Mucosa of rectum (tissue), 2 donors: Measurements from ENCODE around the gene OR10AG1.

Experiments used
- H3K27ac ChIP-seq, 2 donors: one replicate each; pipeline ENCODE4 v1.7.0; 2013; ENCODE audit warnings: inconsistent platforms in 2 of 2, low read depth in 2 of 2, low read length in 2 of 2
- H3K27me3 ChIP-seq, 2 donors: one replicate each; pipeline ENCODE4 v1.7.0; 2013; ENCODE audit warnings: low read length in 2 of 2; ENCODE audit not compliant: control insufficient read depth in 2 of 2, insufficient read depth in 2 of 2
- H3K36me3 ChIP-seq, 2 donors: one replicate each; pipeline ENCODE4 v1.7.0; 2013; ENCODE audit warnings: low read length in 2 of 2; ENCODE audit not compliant: control insufficient read depth in 2 of 2, insufficient read depth in 2 of 2
- H3K4me1 ChIP-seq, 2 donors: one replicate each; pipeline ENCODE4 v1.7.0; 2013; ENCODE audit warnings: low read length in 2 of 2, mild to moderate bottlenecking in 1 of 2; ENCODE audit not compliant: control insufficient read depth in 2 of 2, insufficient read depth in 2 of 2
- H3K4me3 ChIP-seq, 2 donors: one replicate each; pipeline ENCODE4 v1.7.0; 2013; ENCODE audit warnings: low read length in 2 of 2
- H3K9ac ChIP-seq, 2 donors: one replicate each; pipeline ENCODE4 v1.7.0; 2013; ENCODE audit warnings: low read length in 2 of 2, low read depth in 1 of 2, mild to moderate bottlenecking in 1 of 2
- H3K9me3 ChIP-seq, 2 donors: one replicate each; pipeline ENCODE4 v1.7.0; 2013; ENCODE audit warnings: low read length in 2 of 2; ENCODE audit not compliant: control insufficient read depth in 2 of 2
- donor health status: healthy.
- donor health status: Normal muscosa, but diverticular disease.

OR10AG1 gene, protein sequence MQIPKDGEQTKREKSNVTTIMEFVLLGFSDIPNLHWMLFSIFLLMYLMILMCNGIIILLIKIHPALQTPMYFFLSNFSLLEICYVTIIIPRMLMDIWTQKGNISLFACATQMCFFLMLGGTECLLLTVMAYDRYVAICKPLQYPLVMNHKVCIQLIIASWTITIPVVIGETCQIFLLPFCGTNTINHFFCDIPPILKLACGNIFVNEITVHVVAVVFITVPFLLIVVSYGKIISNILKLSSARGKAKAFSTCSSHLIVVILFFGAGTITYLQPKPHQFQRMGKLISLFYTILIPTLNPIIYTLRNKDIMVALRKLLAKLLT

GRCh38 chr11:55969845-55970244 lies at the start of gene OR10AG1:
OR10AG1 (minus strand) TSS chr11:55969945; CDS start chr11:55969907, 38 bp downstream.
- no peak within 1 kb of the TSS for H3K4me3 ChIP-seq
- no peaks in the 10 kb centered on the region for H3K27me3 ChIP-seq
- no peak within 1 kb of the TSS for H3K9ac ChIP-seq
- no peaks in the 10 kb centered on the region for H3K4me1 ChIP-seq
- no peaks in the 10 kb centered on the region for H3K9me3 ChIP-seq
- no peaks in the 10 kb centered on the region for H3K36me3 ChIP-seq
- H3K27ac ChIP-seq, result no peak within 1 kb of the TSS

GRCh38 chr11:56013805-56014204 lies 44.1 kb upstream of the OR10AG1 start:
- Histone ChIP-seq H3K36me3 (no peaks in the 10 kb centered on the region), H3K27me3 (no peaks in the 10 kb centered on the region), H3K9me3 (peaks cover 0 to under 1% of the 10 kb centered on the region in 2 donors), H3K4me3 (no peak overlapping the region), H3K4me1 (no peaks in the 10 kb centered on the region), H3K27ac (no peak overlapping the region), H3K9ac (no peak overlapping the region)

DNA sequence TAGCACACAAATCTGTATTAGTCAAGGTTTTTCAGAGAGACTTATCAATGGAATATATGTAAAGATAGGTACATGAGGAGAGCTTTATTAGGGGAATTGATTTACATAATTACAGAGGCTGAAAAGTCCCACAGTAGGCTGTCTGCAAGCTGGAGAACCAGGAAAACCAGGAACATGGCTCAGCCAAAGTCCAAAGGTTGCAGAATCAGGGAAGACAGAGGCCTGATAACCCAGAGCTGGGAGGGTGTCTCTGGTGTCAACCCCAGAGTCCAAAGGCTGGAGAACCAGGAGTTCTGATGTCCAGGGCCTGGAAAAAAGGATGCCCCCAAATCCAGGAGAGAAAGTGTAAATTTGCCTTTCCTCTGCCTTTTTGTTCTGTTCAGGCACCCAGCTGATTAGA lies 41.0 kb upstream of the OR10AG1 start:
- Histone ChIP-seq H3K27me3 (no peaks in the 10 kb centered on the region), H3K4me3 (no peak overlapping the region), H3K36me3 (no peaks in the 10 kb centered on the region), H3K9ac (no peak overlapping the region), H3K4me1 (no peaks in the 10 kb centered on the region), H3K9me3 (peaks cover 0 to 5% of the 10 kb centered on the region in 2 donors), H3K27ac (no peak overlapping the region)

- no peaks in the 10 kb centered on the region for H3K27me3 ChIP-seq
- H3K4me1 ChIP-seq, result no peaks in the 10 kb centered on the region
- H3K4me3 ChIP-seq, result no peak within 1 kb of the TSS
- H3K9me3 ChIP-seq, result no peaks in the 10 kb centered on the region
- no peaks in the 10 kb centered on the region for H3K36me3 ChIP-seq
- H3K27ac ChIP-seq, result no peak within 1 kb of the TSS
- H3K9ac ChIP-seq, result no peak within 1 kb of the TSS
Measured at GRCh38 chr11:55994525-55994924, 24.8 kb upstream of the OR10AG1 start, which contains the start of gene OR5F1. OR5F1 (minus strand) TSS chr11:55994625; CDS start chr11:55994625, 0 bp downstream.

- Histone ChIP-seq H3K27me3 (no peaks in the 10 kb centered on the region), H3K36me3 (no peaks in the 10 kb centered on the region), H3K4me1 (no peaks in the 10 kb centered on the region), H3K27ac (no peak overlapping the region), H3K9me3 (no peaks in the 10 kb centered on the region), H3K4me3 (no peak overlapping the region), H3K9ac (no peak overlapping the region)
Measured at GRCh38 chr11:55970935-55971334, 1.2 kb upstream of the OR10AG1 start.

- Histone ChIP-seq H3K4me3 (no peak overlapping the region), H3K36me3 (no peaks in the 10 kb centered on the region), H3K9me3 (no peaks in the 10 kb centered on the region), H3K9ac (no peak overlapping the region), H3K27ac (no peak overlapping the region), H3K27me3 (no peaks in the 10 kb centered on the region), H3K4me1 (no peaks in the 10 kb centered on the region)
Measured at GRCh38 chr11:55967914-55968313, 1.8 kb downstream of the OR10AG1 start.

DNA sequence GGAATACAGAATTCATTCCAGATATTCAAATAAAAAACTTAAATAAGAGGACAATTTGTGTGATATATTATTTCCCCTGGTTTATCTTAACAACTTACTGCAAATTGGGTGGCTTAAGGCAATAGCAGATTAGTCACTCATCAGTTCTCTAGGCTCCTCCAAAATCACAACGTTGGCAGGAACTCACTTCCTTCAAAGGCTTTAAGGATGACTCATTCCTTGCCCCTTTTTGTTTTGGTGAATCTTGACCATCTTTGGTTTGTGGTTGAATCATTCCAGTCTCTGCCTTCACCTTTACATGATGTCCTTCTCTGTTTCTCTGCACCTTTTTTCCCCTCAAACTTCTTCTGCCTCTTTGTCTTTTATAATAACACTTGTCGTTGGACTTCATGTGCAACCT lies 3.4 kb downstream of the OR10AG1 start:
- Histone ChIP-seq H3K27ac (no peak overlapping the region), H3K4me3 (no peak overlapping the region), H3K36me3 (no peaks in the 10 kb centered on the region), H3K9ac (no peak overlapping the region), H3K4me1 (no peaks in the 10 kb centered on the region), H3K9me3 (no peaks in the 10 kb centered on the region), H3K27me3 (no peaks in the 10 kb centered on the region)

- Histone ChIP-seq H3K4me3 (no peak overlapping the region), H3K36me3 (no peaks in the 10 kb centered on the region), H3K27ac (no peak overlapping the region), H3K9me3 (no peaks in the 10 kb centered on the region), H3K9ac (no peak overlapping the region), H3K27me3 (no peaks in the 10 kb centered on the region), H3K4me1 (no peaks in the 10 kb centered on the region)
Measured at GRCh38 chr11:55956521-55956920, 13.2 kb downstream of the OR10AG1 start.

DNA sequence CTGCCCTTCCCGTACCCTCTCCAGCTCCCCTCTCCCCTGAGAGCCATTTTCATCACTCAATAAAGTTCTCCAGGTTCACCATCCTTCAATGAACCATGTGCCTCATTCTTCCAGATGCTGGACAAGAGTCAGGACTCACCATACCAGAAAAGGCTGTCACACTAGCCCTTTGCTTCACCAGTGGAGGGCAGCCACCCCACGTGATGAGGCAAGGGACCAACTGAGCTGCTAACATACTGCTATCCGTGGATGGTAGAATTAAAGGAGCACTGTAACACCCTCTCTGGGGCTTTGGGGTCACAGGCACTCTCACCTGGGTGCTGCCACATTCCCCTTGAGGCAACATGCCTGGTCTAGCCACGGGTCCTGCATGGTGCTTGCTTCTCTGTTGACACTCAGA lies 20.4 kb downstream of the OR10AG1 start:
- H3K9ac ChIP-seq, result no peak overlapping the region
- no peak overlapping the region for H3K27ac ChIP-seq
- H3K36me3 ChIP-seq, result no peaks in the 10 kb centered on the region
- no peaks in the 10 kb centered on the region for H3K27me3 ChIP-seq
- no peaks in the 10 kb centered on the region for H3K4me1 ChIP-seq
- H3K9me3 ChIP-seq, result no peaks in the 10 kb centered on the region
- no peak overlapping the region for H3K4me3 ChIP-seq

- no peaks in the 10 kb centered on the region for H3K4me1 ChIP-seq
- no peak overlapping the region for H3K27ac ChIP-seq
- no peaks in the 10 kb centered on the region for H3K36me3 ChIP-seq
- no peak overlapping the region for H3K4me3 ChIP-seq
- H3K27me3 ChIP-seq, result no peaks in the 10 kb centered on the region
- no peaks in the 10 kb centered on the region for H3K9me3 ChIP-seq
- H3K9ac ChIP-seq, result no peak overlapping the region
Measured at GRCh38 chr11:55942785-55943392, 26.9 kb downstream of the OR10AG1 start.
